GM13976 (cell line): ENCODE measurements around the gene HOMER3.
A peak's percentile ranks its signal among the peaks of the same experiment; 100 is the strongest.

Experiments
- DNase-seq: peaks from one replicate; pipeline ENCODE4 v3.0.0; 2012; ENCODE audit warnings: low spot score
- in situ Hi-C: fragments of 300-500 bp; cut with MboI; formaldehyde crosslinking; loops from one replicate; pipeline ENCODE4 v1.12.0; 2022; ENCODE audit warnings: low sequenced_read_pairs, mixed read lengths, inconsistent platforms; ENCODE audit not compliant: unreplicated experiment
- TF ChIP-seq, protein P1 (sequence below): IDR thresholded peaks from 2 replicates; pipeline ENCODE4 v1.5.1; 2012; ENCODE audit warnings: borderline replicate concordance, mild to moderate bottlenecking; ENCODE audit not compliant: insufficient read depth; ENCODE audit errors: extremely low read depth, missing control alignments, control extremely low read depth

HOMER3 gene

DNA sequence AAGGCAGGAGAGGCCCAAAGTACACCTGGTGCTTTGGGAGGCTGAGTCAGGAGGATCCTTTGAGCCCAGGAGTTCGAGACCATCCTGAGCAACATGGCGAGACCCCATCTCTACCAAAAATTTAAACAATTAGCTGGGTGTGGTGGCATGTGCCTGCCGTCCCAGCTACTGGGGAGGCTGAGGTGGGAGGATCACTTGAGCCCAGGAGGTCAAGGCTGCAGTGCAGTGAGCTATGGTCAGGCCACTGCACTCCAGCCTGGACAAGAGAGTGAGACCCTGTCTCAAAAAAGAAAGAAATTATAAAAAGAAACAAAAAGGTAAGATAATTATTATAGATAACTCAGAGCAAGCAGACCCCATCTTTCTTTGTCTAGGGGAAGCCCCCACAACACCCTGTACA lies 1.9 kb downstream of the HOMER3 start:
- in situ Hi-C loops, result no loop called here

DNA sequence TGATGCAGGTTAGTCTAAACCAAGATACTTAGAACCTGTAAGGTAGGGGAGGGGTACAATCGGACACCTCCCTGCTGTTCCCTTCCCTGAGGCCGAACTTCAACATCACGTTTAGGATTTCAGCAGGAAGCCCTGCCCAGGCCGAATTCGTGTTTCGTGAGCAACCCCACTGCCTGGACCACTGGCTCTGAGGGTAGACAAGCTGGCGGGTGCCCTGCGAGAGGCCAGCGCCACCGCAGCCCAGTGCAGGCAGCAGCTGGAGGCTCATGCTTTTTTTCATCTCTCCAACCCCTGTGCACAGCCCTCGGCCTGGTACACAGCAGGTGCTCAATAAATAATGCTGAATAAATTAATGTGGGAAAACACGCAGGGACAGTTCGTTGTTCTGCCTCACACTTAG lies 7.7 kb downstream of the HOMER3 start:
- DNase-seq, result no peak
- TF ChIP-seq, protein P1, sequence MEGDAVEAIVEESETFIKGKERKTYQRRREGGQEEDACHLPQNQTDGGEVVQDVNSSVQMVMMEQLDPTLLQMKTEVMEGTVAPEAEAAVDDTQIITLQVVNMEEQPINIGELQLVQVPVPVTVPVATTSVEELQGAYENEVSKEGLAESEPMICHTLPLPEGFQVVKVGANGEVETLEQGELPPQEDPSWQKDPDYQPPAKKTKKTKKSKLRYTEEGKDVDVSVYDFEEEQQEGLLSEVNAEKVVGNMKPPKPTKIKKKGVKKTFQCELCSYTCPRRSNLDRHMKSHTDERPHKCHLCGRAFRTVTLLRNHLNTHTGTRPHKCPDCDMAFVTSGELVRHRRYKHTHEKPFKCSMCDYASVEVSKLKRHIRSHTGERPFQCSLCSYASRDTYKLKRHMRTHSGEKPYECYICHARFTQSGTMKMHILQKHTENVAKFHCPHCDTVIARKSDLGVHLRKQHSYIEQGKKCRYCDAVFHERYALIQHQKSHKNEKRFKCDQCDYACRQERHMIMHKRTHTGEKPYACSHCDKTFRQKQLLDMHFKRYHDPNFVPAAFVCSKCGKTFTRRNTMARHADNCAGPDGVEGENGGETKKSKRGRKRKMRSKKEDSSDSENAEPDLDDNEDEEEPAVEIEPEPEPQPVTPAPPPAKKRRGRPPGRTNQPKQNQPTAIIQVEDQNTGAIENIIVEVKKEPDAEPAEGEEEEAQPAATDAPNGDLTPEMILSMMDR, result no peak
- in situ Hi-C loops, result no loop called here

More for the DNA sequence above, 1.9 kb downstream of the HOMER3 start:
- TF ChIP-seq, protein P1, result no peak
- DNase-seq, result no peak

DNA sequence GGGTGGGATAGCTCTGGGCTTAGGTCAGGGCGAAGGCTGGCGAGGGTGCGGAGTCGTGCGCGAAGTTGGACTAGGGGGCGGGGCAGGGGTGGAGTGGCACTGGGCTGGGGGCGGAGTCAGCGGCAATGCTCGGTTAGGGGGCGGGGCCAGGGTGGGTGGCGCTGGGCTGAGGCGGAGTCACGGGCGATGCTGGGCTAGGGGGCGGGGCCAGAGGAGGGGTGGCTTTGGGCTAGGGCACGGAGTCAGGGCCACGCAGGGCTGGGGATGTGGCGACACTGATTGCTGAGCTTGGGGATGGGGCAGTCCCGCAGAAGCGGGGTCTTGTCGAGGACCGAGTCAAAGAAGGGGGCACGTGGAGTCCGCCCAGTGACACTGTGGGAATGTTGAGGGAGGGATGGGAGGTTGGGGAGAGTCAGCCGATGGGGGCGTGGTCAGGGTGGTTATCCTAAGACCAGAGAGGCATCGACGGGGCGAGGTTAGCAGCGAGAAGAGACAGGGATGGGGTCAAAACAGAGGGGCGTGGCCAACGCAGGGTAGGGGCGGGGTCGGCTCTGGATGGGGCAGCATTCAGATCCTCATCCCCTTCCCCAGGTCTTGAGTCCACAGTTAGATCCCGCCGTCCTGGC lies 8.7 kb downstream of the HOMER3 start:
- TF ChIP-seq, protein P1, result no peak
- in situ Hi-C loops, result no loop called here
- DNase-seq, result peak; percentile 90

DNA sequence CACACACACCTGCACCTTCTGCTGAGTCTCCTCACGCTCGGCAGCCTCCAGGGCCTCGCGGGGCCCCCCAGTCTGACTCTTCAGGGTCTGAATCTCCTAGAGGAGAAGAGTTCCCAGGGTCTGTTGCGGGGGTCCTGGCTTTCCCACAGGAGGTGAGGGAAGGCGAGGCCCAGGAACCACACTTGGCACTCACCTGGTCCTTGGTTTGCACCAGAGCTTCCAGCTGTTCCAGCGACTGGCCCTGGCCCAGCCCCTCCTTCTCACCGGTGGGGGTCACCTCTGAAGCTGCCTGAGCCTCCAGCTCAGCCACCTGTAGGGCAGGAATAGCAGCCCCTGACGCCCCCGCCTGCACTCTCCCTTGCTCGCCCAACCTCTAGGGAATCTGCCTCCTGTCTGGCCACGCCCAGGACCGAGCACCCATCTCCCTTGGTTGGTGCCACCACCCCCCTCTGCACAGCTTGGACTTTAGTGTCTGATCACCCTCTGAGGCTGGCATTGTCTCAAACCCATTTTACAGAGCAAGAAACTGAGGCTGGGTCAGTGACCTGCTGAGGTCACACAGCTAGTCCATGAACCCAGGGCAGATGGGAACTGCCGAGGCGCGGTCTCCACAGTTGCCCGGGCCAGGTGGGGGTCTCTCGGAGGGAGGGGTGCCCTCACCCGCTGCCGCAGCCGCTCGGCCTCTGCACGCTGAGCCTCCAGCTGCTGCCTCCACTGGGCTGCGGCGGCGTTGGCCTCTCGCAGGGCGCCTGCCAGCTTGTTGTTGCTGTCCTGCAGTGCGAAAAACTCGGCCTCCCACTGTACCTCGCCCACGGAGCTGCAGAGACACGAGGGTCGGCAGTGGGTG lies 9.5 kb downstream of the HOMER3 start:
- no peak for DNase-seq
- TF ChIP-seq, protein P1, result no peak
- in situ Hi-C loops, result no loop called here

DNA sequence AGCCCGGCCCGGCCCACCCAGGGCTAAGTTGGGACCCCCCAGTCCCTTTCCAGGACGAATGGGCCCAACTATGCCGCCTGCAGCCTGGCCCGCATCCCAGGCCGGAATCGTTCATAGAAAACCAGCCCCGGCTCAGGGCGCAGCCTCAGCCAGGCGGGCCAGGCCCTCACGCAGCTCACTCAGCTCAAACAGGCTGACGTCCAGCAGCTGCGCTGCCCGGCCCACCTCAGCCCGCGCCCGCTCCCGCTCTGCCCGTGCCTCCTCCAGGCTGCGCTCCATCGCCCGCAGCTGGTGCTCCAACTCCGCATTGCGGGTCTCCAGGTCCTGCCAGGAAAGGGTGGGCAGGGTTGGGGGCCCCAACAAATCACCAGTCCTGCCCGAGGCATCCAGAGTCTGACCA lies 11.7 kb downstream of the HOMER3 start:
- in situ Hi-C loops, result no loop called here
- TF ChIP-seq, protein P1, result no peak
- no peak for DNase-seq

DNA sequence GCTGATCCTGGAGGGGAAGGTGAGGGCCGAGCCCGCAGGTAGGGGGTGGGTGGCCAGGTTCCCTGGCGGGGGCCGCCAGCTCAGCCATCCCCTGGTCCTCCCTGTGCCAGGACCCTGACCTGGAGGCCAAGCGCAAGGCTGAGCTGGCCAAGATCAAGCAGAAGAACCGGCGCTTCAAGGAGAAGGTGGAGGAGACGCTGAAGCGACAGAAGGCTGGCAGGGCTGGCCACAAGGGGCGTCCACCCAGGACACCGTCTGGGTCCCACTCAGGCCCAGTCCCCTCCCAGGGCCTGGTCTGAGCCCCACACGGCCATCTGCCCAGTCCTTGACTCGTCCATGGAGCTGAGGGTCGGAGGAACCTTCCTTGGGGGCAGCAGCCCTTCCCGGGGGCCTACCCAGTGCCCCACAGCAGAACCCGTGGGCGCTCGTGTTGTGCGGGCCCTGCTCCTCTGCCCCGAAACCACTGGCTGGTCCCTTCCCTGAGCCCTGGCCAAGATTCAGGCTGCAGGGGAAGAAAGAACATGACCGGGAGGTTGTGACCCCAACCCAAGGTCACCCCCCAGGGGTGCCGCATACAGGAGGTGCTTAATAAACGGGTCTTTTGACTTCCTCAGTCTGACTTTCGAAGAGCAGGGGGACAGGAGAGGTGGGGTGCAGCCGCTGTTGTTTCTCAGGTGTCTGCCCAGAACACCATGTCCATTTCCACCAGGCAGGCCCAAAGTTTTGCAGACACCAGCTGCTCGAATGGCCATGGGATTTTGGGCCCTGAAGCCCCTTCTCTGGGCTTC lies 12.8 kb downstream of the HOMER3 start:
- in situ Hi-C loops, result no loop called here
- DNase-seq, result no peak
- TF ChIP-seq, protein P1, result no peak
